HG02588 (cell line): ENCODE measurements around the gene DCLK1.

Experiments
- ATAC-seq: cut with Tn5 transposase; IDR thresholded peaks from one replicate; pipeline ENCODE4 v1.9.1; 2021; ENCODE audit warnings: mild to moderate bottlenecking, moderate library complexity; ENCODE audit not compliant: unreplicated experiment

Gene DCLK1

GRCh38 chr13:35957241-35957731, 173.9 kb downstream of the DCLK1 start:
- no peak for ATAC-seq

- no peak for ATAC-seq
These were observed 175.1 kb downstream of the DCLK1 start for GRCh38 chr13:35956074-35956473.

- ATAC-seq = no peak
These were observed 177.0 kb downstream of the DCLK1 start for GRCh38 chr13:35954207-35954560.

- no peak for ATAC-seq
These were observed 177.5 kb downstream of the DCLK1 start for GRCh38 chr13:35953537-35954206.

GRCh38 chr13:35947315-35947714, 183.9 kb downstream of the DCLK1 start:
- no peak for ATAC-seq

GRCh38 chr13:35945368-35945767, 185.8 kb downstream of the DCLK1 start:
- ATAC-seq = no peak

GRCh38 chr13:35941374-35941773, 189.8 kb downstream of the DCLK1 start:
- ATAC-seq = no peak

GRCh38 chr13:35940734-35941133, 190.4 kb downstream of the DCLK1 start:
- no peak for ATAC-seq

GRCh38 chr13:35936246-35936978, 194.8 kb downstream of the DCLK1 start:
- ATAC-seq = no peak

- no peak for ATAC-seq
These were observed 200.2 kb downstream of the DCLK1 start for GRCh38 chr13:35930665-35931631.

GRCh38 chr13:35927567-35928021, 203.6 kb downstream of the DCLK1 start:
- no peak for ATAC-seq

GRCh38 chr13:35926859-35927530, 204.2 kb downstream of the DCLK1 start:
- no peak for ATAC-seq

GRCh38 chr13:35925669-35926068, 205.5 kb downstream of the DCLK1 start:
- ATAC-seq = no peak

- ATAC-seq = no peak
These were observed 207.8 kb downstream of the DCLK1 start for GRCh38 chr13:35923347-35923746.

GRCh38 chr13:35920816-35921215, 210.4 kb downstream of the DCLK1 start:
- no peak for ATAC-seq

GRCh38 chr13:35917942-35918645, 213.1 kb downstream of the DCLK1 start:
- no peak for ATAC-seq

GRCh38 chr13:35917252-35917941, 213.8 kb downstream of the DCLK1 start:
- ATAC-seq = no peak

GRCh38 chr13:35916146-35916545, 215.0 kb downstream of the DCLK1 start:
- ATAC-seq = no peak

- ATAC-seq = no peak
These were observed 216.5 kb downstream of the DCLK1 start for GRCh38 chr13:35914662-35915061.
